GM12873 (cell line): Measurements from ENCODE around the gene TSPOAP1.

ENCODE experiments used
- TF ChIP-seq, protein P1 (sequence below): IDR thresholded peaks from 2 replicates; pipeline ENCODE4 v1.5.1; 2012; ENCODE audit warnings: low read depth, mild to moderate bottlenecking, moderate library complexity, low read length, control low read depth; ENCODE audit not compliant: insufficient read depth; ENCODE audit errors: missing control alignments

Gene TSPOAP1

DNA sequence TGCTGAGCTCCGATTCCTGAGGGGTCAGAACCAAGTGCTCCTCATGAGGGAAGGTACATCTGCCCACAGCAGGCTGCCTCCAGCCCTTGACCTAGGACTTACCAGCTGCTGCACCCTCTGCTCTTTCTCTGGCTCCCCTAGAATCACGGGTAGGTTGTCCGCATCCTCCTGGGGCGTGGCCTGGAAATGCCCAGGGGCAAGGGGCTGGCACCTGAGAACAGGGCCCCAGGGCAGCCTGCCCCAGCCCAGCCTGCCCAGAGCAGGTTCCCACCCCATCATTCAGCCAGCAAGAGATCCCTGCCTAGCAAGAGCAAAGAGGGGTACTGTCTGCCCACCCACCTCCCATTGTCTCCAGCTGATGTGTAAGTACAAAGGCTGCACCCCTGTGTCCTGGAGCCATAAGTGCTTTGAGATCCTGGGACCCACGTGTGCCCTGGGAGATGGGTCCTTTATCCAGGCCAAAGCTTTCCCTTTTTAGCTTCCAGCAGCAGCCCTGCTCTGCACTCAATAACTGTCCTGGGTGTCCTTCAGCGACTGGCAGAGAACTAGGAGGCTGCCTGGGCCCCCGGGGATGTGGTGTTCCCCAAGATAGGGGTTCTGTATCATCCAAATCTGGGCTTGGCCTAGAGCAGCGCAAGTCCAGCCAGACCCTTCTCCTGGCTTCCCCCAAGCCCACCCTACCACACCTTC, 5.1 kb downstream of the TSPOAP1 start:
- TF ChIP-seq, protein P1, sequence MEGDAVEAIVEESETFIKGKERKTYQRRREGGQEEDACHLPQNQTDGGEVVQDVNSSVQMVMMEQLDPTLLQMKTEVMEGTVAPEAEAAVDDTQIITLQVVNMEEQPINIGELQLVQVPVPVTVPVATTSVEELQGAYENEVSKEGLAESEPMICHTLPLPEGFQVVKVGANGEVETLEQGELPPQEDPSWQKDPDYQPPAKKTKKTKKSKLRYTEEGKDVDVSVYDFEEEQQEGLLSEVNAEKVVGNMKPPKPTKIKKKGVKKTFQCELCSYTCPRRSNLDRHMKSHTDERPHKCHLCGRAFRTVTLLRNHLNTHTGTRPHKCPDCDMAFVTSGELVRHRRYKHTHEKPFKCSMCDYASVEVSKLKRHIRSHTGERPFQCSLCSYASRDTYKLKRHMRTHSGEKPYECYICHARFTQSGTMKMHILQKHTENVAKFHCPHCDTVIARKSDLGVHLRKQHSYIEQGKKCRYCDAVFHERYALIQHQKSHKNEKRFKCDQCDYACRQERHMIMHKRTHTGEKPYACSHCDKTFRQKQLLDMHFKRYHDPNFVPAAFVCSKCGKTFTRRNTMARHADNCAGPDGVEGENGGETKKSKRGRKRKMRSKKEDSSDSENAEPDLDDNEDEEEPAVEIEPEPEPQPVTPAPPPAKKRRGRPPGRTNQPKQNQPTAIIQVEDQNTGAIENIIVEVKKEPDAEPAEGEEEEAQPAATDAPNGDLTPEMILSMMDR = no peak

DNA sequence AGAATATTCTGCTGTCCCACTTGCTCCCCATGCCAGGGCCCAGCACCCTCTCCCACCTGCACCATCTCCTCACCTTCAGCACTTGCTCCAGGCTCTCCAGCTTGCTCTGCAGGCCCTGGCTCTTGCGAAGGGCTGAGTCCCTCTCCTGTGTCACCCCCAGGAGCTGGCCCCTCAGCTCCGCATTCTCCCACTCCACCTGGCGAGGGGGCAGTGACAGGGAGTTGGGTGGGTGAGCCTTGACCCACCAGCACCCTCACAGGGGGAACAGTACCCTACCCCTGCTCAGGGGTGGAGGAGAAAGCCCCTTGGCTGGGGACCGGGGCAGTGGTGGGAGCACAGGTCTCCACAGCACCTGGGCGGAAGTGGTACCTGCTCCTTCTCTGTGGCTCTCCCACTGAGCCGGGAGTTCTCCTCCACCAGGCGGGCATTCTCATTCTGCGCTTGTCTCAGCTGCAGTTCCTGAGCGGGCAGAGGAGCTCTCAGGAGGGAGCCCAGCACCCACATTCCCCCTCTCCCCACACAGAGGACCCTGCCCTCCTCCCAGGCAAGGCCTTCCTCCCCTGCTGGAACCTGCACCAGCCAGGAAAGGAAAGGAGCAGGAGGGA, 5.9 kb downstream of the TSPOAP1 start:
- TF ChIP-seq, protein P1 = no peak

DNA sequence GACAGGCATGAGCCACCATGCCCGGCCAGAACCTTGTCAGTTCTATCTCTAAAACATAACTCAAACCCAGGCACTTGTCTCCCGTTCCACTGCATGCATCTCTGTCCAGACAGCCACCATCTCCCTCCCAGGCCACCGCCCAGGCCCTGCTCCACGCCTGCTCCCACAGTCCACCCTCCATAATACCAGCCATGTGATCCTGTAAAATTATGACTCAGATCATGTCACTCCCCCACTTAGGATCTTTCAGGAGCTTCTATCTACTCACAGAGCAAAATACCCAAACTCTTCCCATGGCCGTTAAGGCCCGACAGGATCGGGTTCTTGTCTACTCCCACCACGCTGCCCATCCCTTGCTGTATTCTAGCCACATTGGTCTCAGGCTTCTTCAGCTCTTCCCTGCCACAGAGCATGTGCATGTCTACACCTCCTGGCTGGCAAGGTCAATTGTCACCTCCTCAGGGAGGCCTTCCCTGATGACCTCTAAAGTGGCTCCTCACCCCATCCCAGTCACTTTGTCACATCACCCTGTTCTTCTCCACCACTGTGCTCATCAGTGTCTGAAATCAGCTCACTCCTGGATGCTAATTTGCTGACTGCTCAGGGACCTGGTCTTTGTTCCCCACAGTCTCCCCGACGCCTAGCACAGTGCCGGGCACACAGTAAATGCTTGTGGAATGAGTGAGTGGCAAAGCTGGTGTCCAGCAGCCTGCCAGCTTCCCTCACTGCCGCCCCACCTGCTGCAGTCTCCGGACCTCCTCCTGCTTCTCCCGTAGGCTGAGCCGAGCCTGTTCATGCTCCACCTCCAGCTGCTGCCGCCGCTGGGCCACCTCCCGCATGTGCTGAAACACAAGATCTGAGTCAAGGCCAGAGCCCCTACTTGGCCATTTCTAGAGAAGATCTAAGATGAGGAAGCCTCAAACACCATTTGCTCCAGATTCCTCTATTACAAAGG, 6.7 kb downstream of the TSPOAP1 start:
- TF ChIP-seq, protein P1 = no peak

DNA sequence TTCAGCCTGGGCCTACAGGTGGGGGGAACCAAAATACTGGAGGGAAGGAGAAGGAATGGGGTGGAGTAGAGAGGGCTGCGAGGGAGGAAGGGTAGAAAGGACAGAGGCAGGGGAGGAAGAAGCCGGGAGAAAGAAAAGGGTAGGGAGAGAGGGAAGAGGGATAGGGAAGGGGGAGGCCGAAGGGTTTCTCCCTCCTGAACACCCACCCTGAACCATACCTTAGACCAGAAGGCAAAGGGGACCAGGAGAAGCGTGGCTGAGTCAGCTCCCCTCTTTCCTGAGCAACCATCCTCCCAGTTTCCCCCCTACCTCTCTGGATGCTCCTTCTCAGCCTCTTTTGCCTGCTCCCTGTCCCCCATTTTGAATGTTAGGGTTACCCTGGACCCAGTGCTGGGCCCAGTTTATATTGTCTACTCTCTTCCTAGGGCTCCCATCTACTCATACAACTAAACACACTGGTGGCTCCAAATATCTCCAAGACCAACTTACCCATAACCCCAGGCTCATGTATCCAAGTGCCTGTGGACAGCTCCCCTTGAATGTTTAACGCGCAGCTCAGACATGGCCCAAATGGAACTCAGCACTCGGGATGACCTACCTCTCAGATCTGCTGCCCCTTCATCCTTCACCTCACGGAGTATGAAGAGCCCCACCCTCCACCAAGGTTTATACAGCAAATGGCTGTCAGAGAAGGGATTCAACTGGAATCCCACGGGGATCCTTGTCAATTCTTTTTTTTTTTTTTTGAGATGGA, 7.8 kb downstream of the TSPOAP1 start:
- TF ChIP-seq, protein P1 = no peak

DNA sequence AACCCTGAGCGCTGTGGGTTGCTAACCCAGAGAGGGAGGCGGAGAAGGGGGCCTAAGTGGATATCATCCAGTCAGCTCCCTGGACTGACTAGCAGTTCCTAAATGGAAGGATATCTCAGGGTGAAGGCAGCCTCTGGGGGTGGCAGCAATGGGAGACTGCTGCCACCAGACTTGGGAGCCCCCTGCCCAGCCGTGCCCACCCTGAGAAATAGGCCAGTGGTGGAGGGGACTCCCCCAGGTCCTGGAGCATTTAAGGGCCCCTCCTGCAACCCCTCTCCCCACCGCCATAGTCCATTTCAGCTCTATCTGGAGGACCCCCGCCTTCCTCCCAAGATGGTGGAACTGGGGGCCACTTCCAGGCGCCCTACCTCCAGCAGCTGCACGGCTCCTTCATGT, 8.4 kb downstream of the TSPOAP1 start:
- TF ChIP-seq, protein P1 = no peak

DNA sequence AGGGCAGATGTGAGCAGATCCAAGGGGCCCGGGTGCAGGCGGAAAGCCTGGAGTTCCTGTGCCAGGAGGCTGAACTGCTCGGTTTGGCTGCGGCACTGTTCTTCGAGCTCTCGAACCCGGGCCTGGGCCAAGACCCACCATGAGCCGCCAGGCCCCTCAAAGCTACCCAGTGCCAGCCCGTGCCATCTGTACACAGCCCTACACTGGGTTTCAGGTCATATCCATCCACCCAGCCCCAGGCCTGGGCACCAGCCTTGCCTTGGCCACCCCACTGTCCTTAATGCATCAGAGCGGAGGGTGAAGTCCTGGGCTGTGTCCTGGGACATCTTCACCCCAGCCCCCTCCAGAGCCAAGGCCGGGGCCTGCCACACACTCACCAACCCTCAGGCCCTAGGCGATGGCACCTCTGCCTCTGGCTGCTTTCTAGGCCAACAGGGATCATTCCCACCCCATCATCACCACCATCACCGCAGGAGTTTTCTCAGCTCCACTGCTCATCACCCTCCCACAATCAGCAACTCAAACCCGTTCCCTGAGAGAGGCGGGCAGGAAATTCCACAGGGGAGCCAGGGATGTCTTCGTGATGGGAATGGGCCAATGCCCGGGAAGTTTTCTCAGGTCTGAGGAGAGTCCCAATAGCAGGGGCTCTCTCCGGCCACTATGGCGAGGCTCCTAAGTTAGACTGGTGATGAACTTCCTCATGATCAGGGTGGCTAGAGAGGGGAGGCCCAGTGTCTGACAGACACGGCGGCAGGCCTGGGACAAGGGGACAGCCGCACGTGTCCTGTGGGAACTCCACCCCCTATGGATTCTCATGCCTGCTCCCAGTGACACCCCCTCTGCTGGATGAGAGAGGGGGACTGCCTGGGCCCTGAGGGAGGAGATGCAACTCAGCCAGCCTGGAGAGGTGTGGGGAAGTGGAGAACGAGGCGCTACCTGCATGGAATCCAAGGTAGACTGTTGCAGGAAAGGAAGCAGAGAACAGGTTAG, 9.1 kb downstream of the TSPOAP1 start:
- TF ChIP-seq, protein P1 = no peak
